Measurements from ENCODE around the gene MTERF1. TPM values are rescaled to one million over a fixed set of nuclear protein-coding genes. Genes with fewer than 3 reads are reported as not detected.
A peak's percentile ranks its signal among the peaks of the same experiment; 100 is the strongest.
"Not testable (repeated sequence)": the region's sequence is repeated elsewhere in the genome, so short reads cannot be mapped to it uniquely, and the experiment has no call there.

Gene MTERF1
- total and polyA plus RNA-seq, 2 experiments from 2014 or later: 14.5 to 19.7 TPM

DNA sequence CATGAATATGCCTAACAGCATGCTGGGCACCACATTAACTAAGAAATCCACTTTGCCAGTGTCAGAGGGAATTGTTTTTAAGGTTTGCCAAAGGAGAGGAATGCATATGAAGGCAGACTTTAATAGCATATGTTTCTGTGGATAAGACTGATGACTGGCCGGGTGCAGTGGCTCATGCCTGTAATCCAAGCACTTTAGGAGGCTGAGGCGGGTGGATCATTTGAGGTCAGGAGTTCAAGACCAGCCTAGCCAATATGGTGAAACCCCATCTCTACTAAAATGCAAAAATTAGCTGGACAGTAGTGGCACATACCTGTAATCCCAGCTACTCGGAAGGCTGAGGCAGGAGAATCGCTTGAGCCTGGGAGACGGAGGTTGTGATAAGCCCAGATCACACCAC is 13.2 kb upstream of the MTERF1 start:
- peaks cover 19% of the 10 kb centered on the region for H3K9me3 Mint-ChIP-seq
- H3K9me2 ChIP-seq (ENCODE audit: insufficient read depth); H3K4me3 ChIP-seq; ATAC-seq; H3K27me3 Mint-ChIP-seq (ENCODE audit: insufficient read depth, low read depth, poor library complexity); H3K4me3 Mint-ChIP-seq; H3K27ac ChIP-seq (ENCODE audit: low read depth); H2AFZ ChIP-seq; DNase-seq (ENCODE audit: low spot score); H4K20me1 ChIP-seq (replicated peaks; ENCODE audit: insufficient read depth); H3K4me2 ChIP-seq; H3K4me1 Mint-ChIP-seq; H3K36me3 Mint-ChIP-seq (ENCODE audit: low read depth); H3K36me3 ChIP-seq (ENCODE audit: insufficient read depth); H3K4me1 ChIP-seq (ENCODE audit: insufficient read depth); H3K27ac Mint-ChIP-seq; H3K79me2 ChIP-seq (replicated peaks; ENCODE audit: insufficient read depth); H3K27me3 ChIP-seq (ENCODE audit: insufficient read depth); H3F3A ChIP-seq (replicated peaks; ENCODE audit: low read depth): not testable (repeated sequence)

- no peaks in the 10 kb centered on the region for H3K79me2 ChIP-seq (replicated peaks; ENCODE audit: insufficient read depth)
- H3K9me3 Mint-ChIP-seq: peaks cover 23% of the 10 kb centered on the region
- no peak overlapping the region for H2AFZ ChIP-seq
- H3K4me1 ChIP-seq (ENCODE audit: insufficient read depth): 0 out of 2 replicates have a peak, but pooled peaks cover 4% of the 10 kb centered on the region
- H4K20me1 ChIP-seq (replicated peaks; ENCODE audit: insufficient read depth): no peaks in the 10 kb centered on the region
- DNase-seq (ENCODE audit: low spot score) (no peak), ATAC-seq (peak; percentile 67)
- H3K4me3 ChIP-seq: no peak overlapping the region
- H3K9me2 ChIP-seq (ENCODE audit: insufficient read depth): no peaks in the 10 kb centered on the region
- H3K36me3 ChIP-seq (ENCODE audit: insufficient read depth): peaks cover 7% of the 10 kb centered on the region; the same call in 1 of the 2 replicates
- H3K4me3 Mint-ChIP-seq: no peak overlapping the region
- no peaks in the 10 kb centered on the region for H3K27me3 ChIP-seq (ENCODE audit: insufficient read depth)
- peaks cover 2% of the 10 kb centered on the region for H3K27me3 Mint-ChIP-seq (ENCODE audit: insufficient read depth, low read depth, poor library complexity)
- H3K36me3 Mint-ChIP-seq (ENCODE audit: low read depth): peaks cover 6% of the 10 kb centered on the region; the same call in 2 of the 3 replicates
- no peak overlapping the region for H3K27ac Mint-ChIP-seq
- H3K27ac ChIP-seq (ENCODE audit: low read depth): no peak overlapping the region
- no peak overlapping the region for H3K4me2 ChIP-seq
- H3K4me1 Mint-ChIP-seq: peaks cover 7% of the 10 kb centered on the region; the same call in 2 of the 3 replicates
- no peaks in the 10 kb centered on the region for H3F3A ChIP-seq (replicated peaks; ENCODE audit: low read depth)
- no peak for TF ChIP-seq POLR2AphosphoS5 (IDR thresholded peaks at IDR 0.05; ENCODE audit: low read depth)
- TF ChIP-seq EZH2phosphoT487 (IDR thresholded peaks at IDR 0.05; ENCODE audit: unreplicated experiment): no peak
- TF ChIP-seq, protein P1, sequence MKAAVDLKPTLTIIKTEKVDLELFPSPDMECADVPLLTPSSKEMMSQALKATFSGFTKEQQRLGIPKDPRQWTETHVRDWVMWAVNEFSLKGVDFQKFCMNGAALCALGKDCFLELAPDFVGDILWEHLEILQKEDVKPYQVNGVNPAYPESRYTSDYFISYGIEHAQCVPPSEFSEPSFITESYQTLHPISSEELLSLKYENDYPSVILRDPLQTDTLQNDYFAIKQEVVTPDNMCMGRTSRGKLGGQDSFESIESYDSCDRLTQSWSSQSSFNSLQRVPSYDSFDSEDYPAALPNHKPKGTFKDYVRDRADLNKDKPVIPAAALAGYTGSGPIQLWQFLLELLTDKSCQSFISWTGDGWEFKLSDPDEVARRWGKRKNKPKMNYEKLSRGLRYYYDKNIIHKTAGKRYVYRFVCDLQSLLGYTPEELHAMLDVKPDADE (IDR thresholded peaks at IDR 0.05): no peak
- TF ChIP-seq REST (IDR thresholded peaks at IDR 0.05; ENCODE audit: unreplicated experiment): no peak
- TF ChIP-seq ZNF331 (CRISPR knock-in tag; IDR thresholded peaks at IDR 0.05; ENCODE audit: low read depth): no peak
- TF ChIP-seq CREB1 (CRISPR knock-in tag; IDR thresholded peaks at IDR 0.05; ENCODE audit: low read depth): no peak
- TF ChIP-seq EZH2 (IDR thresholded peaks at IDR 0.05; ENCODE audit: low read depth, unreplicated experiment): no peak
- TF ChIP-seq JUNB (IDR thresholded peaks at IDR 0.05; ENCODE audit: unreplicated experiment): no peak
- no peak for TF ChIP-seq ZNF114 (CRISPR knock-in tag; IDR thresholded peaks at IDR 0.05)
- TF ChIP-seq, protein P2, sequence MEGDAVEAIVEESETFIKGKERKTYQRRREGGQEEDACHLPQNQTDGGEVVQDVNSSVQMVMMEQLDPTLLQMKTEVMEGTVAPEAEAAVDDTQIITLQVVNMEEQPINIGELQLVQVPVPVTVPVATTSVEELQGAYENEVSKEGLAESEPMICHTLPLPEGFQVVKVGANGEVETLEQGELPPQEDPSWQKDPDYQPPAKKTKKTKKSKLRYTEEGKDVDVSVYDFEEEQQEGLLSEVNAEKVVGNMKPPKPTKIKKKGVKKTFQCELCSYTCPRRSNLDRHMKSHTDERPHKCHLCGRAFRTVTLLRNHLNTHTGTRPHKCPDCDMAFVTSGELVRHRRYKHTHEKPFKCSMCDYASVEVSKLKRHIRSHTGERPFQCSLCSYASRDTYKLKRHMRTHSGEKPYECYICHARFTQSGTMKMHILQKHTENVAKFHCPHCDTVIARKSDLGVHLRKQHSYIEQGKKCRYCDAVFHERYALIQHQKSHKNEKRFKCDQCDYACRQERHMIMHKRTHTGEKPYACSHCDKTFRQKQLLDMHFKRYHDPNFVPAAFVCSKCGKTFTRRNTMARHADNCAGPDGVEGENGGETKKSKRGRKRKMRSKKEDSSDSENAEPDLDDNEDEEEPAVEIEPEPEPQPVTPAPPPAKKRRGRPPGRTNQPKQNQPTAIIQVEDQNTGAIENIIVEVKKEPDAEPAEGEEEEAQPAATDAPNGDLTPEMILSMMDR (conservative IDR thresholded peaks at IDR 0.05; ENCODE audit: low read depth in 2 of 2): no peak
These were observed 12.4 kb upstream of the MTERF1 start for GRCh38 chr7:91892821-91893340.
